HFFc6 (cell line): ENCODE data around the gene UNC93B1. TPM values are rescaled to one million over a fixed set of nuclear protein-coding genes. Genes with fewer than 3 reads are reported as not detected.

ENCODE experiments used
- DNase-seq: peaks from one replicate; pipeline ENCODE4 v3.0.0-alpha.2; 2018
- H3K27ac Mint-ChIP-seq: 2 replicates; pipeline ENCODE4 v1.8.0; 2020; ENCODE audit warnings: mild to moderate bottlenecking, mixed read lengths
- H3K27me3 Mint-ChIP-seq: 2 replicates; pipeline ENCODE4 v1.8.0; 2021; ENCODE audit warnings: mild to moderate bottlenecking, moderate library complexity, mixed read lengths; ENCODE audit not compliant: insufficient read depth
- H3K36me3 Mint-ChIP-seq: 2 replicates; pipeline ENCODE4 v1.8.0; 2021; ENCODE audit warnings: low read depth, mixed read lengths
- H3K4me1 Mint-ChIP-seq: 2 replicates; pipeline ENCODE4 v1.8.0; 2020; ENCODE audit warnings: low read depth, mixed read lengths
- H3K4me3 Mint-ChIP-seq: 2 replicates; pipeline ENCODE4 v1.8.0; 2020; ENCODE audit warnings: mild to moderate bottlenecking, moderate library complexity, mixed read lengths
- H3K9me3 Mint-ChIP-seq: 2 replicates; pipeline ENCODE4 v1.8.0; 2020; ENCODE audit warnings: mild to moderate bottlenecking, mixed read lengths
- total RNA-seq, 6 experiments: library from RNA; stranded (reverse); fragmentation: NEBNext Ultra II Directional; extraction: Animal tissue kit (Norgen Biotek cat#: 25700); gene quantifications; 2 replicates in 1 of 6; 3 replicates in 5 of 6; pipeline ENCODE4 v1.2.3, GENCODE V29; 2021
- TF ChIP-seq, protein P1 (sequence below): fragments of 200-600 bp; sonication (generic); IDR thresholded peaks from 2 replicates; pipeline ENCODE4 v1.5.0; 2021; ENCODE audit warnings: antibody characterized with exemption, mild to moderate bottlenecking

Gene UNC93B1
- total RNA-seq, 6 experiments from 2014 or later: 17.2 to 23.0 (median 19.9) TPM

DNA sequence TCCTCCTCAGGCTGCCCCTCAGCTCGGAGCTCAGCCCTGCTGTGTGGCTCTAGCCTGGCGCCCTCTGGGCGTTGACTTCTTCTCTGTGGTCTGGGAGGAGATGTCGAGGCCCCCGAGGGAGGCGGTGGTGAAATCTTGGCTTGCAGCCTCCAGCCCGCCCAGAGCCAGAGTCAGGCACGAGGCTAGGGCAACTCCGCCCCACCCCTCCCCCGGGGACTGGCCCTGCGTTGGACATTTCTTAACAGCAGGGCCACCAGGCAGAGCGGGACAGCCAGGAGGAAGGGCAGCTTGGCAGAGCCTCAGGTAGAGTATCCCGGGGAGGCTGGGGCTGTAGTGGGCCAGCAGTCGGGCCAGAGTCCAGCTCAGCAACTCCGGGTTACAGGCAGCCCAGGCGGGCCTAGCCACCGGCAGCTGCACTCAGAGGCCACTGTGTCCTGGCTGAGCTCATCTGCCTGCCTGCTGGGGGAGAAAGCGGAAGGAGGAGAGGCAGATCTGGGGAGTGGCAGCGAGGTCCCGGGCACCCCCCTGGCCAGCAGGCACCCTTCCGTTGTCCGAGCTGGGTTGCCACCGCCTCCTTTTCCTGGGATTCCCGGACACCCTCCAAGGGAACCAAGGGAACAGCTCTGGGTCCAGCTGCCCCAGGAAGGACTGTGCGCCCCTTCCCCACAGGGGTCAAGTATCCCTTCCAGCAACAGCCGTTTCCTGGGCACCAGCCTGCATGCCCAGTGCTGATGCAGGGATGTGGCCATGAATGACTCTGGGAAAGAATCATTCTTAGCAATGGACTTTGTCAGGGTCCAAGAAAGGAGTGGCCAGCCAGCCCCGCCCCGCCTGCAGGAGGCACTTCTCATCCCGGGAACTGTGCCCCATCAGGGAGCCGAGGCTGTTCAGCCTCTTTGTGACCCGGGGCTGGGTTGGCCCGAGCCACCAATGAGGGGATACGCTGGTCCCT, 6.5 kb upstream of the UNC93B1 start, which contains the start of gene ALDH3B1:
Gene ALDH3B1, plus strand, starts transcription at position 238 of the 952 bp plus-strand sequence. CDS start 4,971 bp downstream, outside the sequence.
- peak; percentile 85 for DNase-seq
- H3K9me3 Mint-ChIP-seq: no peaks in the 10 kb centered on the region
- TF ChIP-seq, protein P1, sequence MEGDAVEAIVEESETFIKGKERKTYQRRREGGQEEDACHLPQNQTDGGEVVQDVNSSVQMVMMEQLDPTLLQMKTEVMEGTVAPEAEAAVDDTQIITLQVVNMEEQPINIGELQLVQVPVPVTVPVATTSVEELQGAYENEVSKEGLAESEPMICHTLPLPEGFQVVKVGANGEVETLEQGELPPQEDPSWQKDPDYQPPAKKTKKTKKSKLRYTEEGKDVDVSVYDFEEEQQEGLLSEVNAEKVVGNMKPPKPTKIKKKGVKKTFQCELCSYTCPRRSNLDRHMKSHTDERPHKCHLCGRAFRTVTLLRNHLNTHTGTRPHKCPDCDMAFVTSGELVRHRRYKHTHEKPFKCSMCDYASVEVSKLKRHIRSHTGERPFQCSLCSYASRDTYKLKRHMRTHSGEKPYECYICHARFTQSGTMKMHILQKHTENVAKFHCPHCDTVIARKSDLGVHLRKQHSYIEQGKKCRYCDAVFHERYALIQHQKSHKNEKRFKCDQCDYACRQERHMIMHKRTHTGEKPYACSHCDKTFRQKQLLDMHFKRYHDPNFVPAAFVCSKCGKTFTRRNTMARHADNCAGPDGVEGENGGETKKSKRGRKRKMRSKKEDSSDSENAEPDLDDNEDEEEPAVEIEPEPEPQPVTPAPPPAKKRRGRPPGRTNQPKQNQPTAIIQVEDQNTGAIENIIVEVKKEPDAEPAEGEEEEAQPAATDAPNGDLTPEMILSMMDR: peak; percentile 36; the same call in 1 of the 2 replicates
- H3K36me3 Mint-ChIP-seq: peaks cover 5% of the 10 kb centered on the region
- H3K27ac Mint-ChIP-seq: peak within 1 kb of the TSS; percentile 97
- peaks cover 63% of the 10 kb centered on the region for H3K4me1 Mint-ChIP-seq
- peak within 1 kb of the TSS; percentile 91 for H3K4me3 Mint-ChIP-seq
- H3K27me3 Mint-ChIP-seq: peaks cover 5% of the 10 kb centered on the region

DNA sequence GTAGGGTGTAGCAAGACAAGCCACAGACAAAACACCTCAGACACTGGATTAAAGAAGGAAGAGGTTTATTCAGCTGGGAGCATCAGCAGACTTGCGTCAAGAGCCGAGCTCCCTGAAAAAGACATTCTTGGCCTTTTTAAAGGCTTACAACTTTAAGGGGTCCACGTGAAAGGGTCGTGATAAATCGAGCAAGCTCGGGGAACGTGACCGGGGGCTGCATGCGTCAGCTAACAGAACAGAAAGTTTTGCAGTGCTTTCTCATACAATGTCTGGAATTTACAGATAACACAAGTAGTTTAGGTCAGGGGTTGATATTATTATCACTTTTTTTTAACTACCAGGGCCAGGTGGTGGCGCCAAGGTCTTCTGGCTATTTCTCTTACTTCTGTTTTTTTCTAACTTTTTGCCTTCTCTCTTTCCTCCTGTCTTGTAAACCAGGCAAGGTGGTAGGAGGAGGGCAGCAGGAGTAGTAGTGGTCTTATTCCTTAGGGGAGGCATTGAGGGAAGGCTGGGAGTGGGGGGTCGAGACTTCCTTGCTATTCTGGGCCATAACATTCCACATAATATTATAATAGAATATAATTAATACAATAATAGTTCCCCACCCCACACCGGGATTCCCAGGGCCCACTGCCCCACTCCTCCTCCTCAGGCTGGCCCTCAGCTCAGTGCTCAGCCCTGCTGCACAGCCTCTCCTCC, 5.6 kb upstream of the UNC93B1 start:
- Mint-ChIP-seq H3K36me3 (peaks cover 5% of the 10 kb centered on the region), H3K4me1 (peaks cover 63% of the 10 kb centered on the region), H3K27ac (peak overlapping the region; percentile 97), H3K4me3 (peak overlapping the region; percentile 91), H3K9me3 (no peaks in the 10 kb centered on the region), H3K27me3 (peaks cover 5% of the 10 kb centered on the region)
- TF ChIP-seq, protein P1: peak; percentile 63
- DNase-seq: peak; percentile 55

DNA sequence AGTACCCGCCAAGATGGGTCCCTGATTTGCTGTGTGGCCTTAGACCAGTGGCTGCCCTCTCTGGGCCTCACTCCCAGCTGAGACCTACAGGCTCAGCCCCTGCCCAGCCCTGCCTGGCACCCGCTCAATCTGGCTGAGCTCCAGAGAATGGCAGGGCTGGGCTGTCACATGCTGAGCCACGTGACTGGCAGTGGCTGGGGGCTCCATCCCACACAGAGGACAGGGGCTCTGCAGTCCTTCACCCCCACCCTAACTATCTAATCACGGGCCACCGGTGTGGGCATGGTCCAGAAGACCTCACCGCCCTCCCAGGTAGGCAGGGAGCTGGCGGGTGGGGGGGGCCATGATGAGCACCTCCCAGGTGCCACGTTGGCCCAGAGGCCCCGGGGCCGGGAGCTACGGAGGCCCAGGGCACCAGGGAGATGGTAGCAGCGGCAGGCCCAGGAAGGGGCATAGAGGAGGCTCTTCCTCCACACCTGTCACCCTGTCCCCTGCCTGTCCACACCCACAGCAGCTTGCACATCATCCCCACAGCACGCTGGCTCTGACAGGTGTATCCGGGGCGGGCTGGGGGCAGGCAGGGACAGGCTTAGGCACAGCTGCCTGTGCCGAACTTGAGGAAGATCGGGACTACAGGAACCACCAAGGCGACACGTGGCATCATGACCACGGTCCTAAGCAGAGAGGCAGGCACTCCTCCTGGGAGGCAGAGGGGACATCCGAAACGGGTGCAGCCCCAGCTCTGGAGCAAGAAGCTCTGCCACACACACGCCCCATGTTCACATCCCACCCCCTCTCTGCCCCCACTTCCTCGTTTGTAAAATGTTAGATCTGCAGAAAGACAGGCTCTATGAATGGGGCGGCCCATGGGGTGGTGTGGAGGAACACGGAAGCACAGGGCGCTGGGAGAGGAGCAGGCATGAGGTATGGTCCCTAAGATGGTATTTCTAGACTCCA, 4.8 kb upstream of the UNC93B1 start:
- Mint-ChIP-seq H3K27me3 (peaks cover 5% of the 10 kb centered on the region), H3K4me1 (peaks cover 60% of the 10 kb centered on the region), H3K9me3 (no peaks in the 10 kb centered on the region), H3K27ac (peak overlapping the region; percentile 97), H3K36me3 (peaks cover 5% of the 10 kb centered on the region), H3K4me3 (no peak overlapping the region)
- TF ChIP-seq, protein P1: no peak
- no peak for DNase-seq

DNA sequence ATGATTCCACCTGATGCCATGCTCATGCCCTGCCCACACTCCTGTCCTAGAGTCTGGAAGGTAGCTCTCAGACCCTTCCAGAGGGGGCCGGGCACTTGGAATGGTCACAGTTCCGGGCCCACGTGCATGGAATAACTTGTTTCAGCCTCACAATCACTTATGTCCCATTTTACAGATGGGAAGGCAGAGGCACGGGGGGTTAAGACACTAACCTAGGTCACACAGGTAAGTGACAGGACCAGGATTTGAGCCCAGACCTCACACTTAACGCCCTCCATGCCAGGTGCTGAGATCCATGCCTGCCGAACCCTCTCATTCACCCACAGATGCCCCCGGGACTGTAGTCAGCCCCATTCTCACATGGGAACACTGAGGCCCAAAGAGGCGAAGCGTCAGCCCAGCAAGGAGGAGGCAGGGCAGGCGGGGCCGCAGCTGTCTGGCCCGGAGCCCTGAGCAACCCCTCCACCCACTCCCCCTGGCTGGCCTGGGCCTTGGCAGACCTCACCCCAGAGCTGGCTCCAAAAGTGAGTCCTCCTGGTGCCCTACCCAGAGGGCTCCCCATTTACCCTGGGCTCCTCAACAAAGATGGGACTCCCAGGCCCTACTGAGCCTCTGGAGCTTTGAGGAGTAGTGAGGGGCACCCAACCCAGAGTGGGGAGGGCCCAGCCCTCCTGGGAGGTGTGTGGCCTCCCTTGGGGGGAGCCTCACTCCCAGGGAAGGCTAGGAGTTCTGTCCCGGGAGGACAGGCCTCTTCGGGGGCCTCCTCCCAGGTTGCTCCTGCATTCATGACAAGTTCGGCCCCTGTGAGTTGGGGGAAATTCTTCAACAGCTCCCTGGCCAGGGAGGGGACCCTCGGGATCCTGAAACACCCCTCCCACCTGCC, 3.8 kb upstream of the UNC93B1 start:
- Mint-ChIP-seq H3K4me3 (no peak overlapping the region), H3K27ac (no peak overlapping the region), H3K27me3 (peaks cover 1% of the 10 kb centered on the region), H3K36me3 (no peaks in the 10 kb centered on the region), H3K4me1 (peaks cover 54% of the 10 kb centered on the region), H3K9me3 (no peaks in the 10 kb centered on the region)
- TF ChIP-seq, protein P1: no peak
- DNase-seq: no peak
